IMR-90 (cell line): ENCODE measurements around the gene ABHD17C. TPM values are rescaled to one million over a fixed set of nuclear protein-coding genes. Genes with fewer than 3 reads are reported as not detected.
A peak's percentile ranks its signal among the peaks of the same experiment; 100 is the strongest.

Experiments
- ATAC-seq: fragments of 200-7000 bp; cut with Tn5 transposase; 2 replicates; pipeline ENCODE4 v1.9.1; 2020; ENCODE audit warnings: low read depth, mild to moderate bottlenecking, moderate library complexity
- BruUV-seq: library from RNA; stranded (reverse); fragments of 400-500 nt; replicated peaks from 2 replicates; lab custom pipeline; 2021; lab: Mats Ljungman, UMichigan
- CTCF ChIA-PET: fragments of 300-600 bp; formaldehyde crosslinking; extraction: SDS; loops from one replicate; lab custom pipeline; 2021; ENCODE audit warnings: antibody characterized with exemption; lab: Yijun Ruan, JAX
- POLR2A ChIA-PET: fragments of 300-600 bp; sonication (Branson Sonifier 250); formaldehyde crosslinking; loops from one replicate; lab custom pipeline; 2022; ENCODE audit warnings: antibody characterized with exemption; ENCODE audit not compliant: unreplicated experiment; lab: Charles Lee
- DNase-seq: peaks from one replicate; pipeline ENCODE4 v3.0.0; 2013
- H2AFZ ChIP-seq: replicated peaks from 2 replicates; pipeline ENCODE3; 2013; ENCODE audit warnings: low read length, mild to moderate bottlenecking; ENCODE audit not compliant: poor library complexity
- H2AK5ac ChIP-seq: 2 replicates; pipeline ENCODE4 v1.6.1; 2013; ENCODE audit warnings: low read depth, low read length, inconsistent platforms
- H2AK9ac ChIP-seq: replicated peaks from 2 replicates; pipeline ENCODE3; 2013; ENCODE audit warnings: mild to moderate bottlenecking, low read depth, low read length, moderate library complexity; ENCODE audit not compliant: poor library complexity
- H2BK120ac ChIP-seq: 2 replicates; pipeline ENCODE4 v1.6.1; 2013; ENCODE audit warnings: low read depth, low read length, inconsistent platforms
- H2BK15ac ChIP-seq: 3 replicates; pipeline ENCODE4 v1.6.1; 2013; ENCODE audit warnings: low read depth, low read length, inconsistent platforms
- H2BK20ac ChIP-seq: 2 replicates; pipeline ENCODE4 v1.6.1; 2013; ENCODE audit warnings: low read depth, mild to moderate bottlenecking, inconsistent platforms, low read length, moderate library complexity
- H2BK5ac ChIP-seq: 2 replicates; pipeline ENCODE4 v1.6.1; 2013; ENCODE audit warnings: mild to moderate bottlenecking, low read depth, low read length, inconsistent platforms; ENCODE audit not compliant: poor library complexity, severe bottlenecking
- H3K14ac ChIP-seq: replicated peaks from 2 replicates; pipeline ENCODE4 v1.6.1; 2013; ENCODE audit warnings: low read depth, low read length, inconsistent platforms
- H3K18ac ChIP-seq: 2 replicates; pipeline ENCODE4 v1.6.1; 2013; ENCODE audit warnings: low read depth, low read length, control low read depth
- H3K23ac ChIP-seq: 2 replicates; pipeline ENCODE4 v1.6.1; 2013; ENCODE audit warnings: low read depth, low read length, inconsistent platforms
- H3K27ac ChIP-seq: 2 replicates; pipeline ENCODE4 v1.5.1; 2013; ENCODE audit warnings: mild to moderate bottlenecking, control low read depth, low read length; ENCODE audit not compliant: insufficient read depth
- H3K27me3 ChIP-seq: 2 replicates; pipeline ENCODE4 v1.6.1; 2013; ENCODE audit warnings: low read length; ENCODE audit not compliant: control insufficient read depth, insufficient read depth
- H3K36me3 ChIP-seq: 2 replicates; pipeline ENCODE4 v1.6.1; 2013; ENCODE audit warnings: low read length, mixed read lengths; ENCODE audit not compliant: control insufficient read depth, insufficient read depth
- H3K4ac ChIP-seq: 2 replicates; pipeline ENCODE4 v1.6.1; 2013; ENCODE audit warnings: low read depth, low read length, inconsistent platforms
- H3K4me1 ChIP-seq: 2 replicates; pipeline ENCODE4 v1.6.1; 2013; ENCODE audit warnings: low read length, mixed read lengths; ENCODE audit not compliant: control insufficient read depth, insufficient read depth
- H3K4me2 ChIP-seq: 2 replicates; pipeline ENCODE4 v1.6.1; 2013; ENCODE audit warnings: low read depth, mild to moderate bottlenecking, control low read depth, low read length, moderate library complexity
- H3K4me3 ChIP-seq: 2 replicates; pipeline ENCODE4 v1.5.1; 2013; ENCODE audit warnings: low read depth, mild to moderate bottlenecking, control low read depth, low read length, moderate library complexity; ENCODE audit not compliant: insufficient read depth
- H3K56ac ChIP-seq: 2 replicates; pipeline ENCODE4 v1.6.1; 2013; ENCODE audit warnings: low read length, inconsistent platforms; ENCODE audit not compliant: insufficient read depth; ENCODE audit errors: extremely low read depth
- H3K79me1 ChIP-seq, 2 experiments: 2 replicates each; pipeline ENCODE4 v1.6.1; 2013; ENCODE audit warnings: low read length in 2 of 2, inconsistent platforms in 1 of 2, low read depth in 1 of 2
- H3K9ac ChIP-seq: 2 replicates; pipeline ENCODE4 v1.6.1; 2013; ENCODE audit warnings: low read depth, low read length, control low read depth
- H3K9me1 ChIP-seq: 2 replicates; pipeline ENCODE4 v1.6.1; 2013; ENCODE audit warnings: low read length, inconsistent platforms; ENCODE audit not compliant: insufficient read depth
- H3K9me3 ChIP-seq: 2 replicates; pipeline ENCODE4 v1.6.1; 2013; ENCODE audit warnings: low read length; ENCODE audit not compliant: control insufficient read depth, insufficient read depth
- H4K20me1 ChIP-seq: 2 replicates; pipeline ENCODE4 v1.6.1; 2013; ENCODE audit warnings: low read length, inconsistent platforms; ENCODE audit not compliant: insufficient read depth
- H4K5ac ChIP-seq: 2 replicates; pipeline ENCODE4 v1.6.1; 2013; ENCODE audit warnings: mild to moderate bottlenecking, low read depth, low read length, control low read depth
- H4K8ac ChIP-seq, 2 experiments: 2 replicates each; pipeline ENCODE4 v1.6.1; 2013; ENCODE audit warnings: low read depth in 2 of 2, low read length in 2 of 2, control low read depth in 1 of 2, inconsistent platforms in 1 of 2
- H4K91ac ChIP-seq: 2 replicates; pipeline ENCODE4 v1.6.1; 2013; ENCODE audit warnings: low read depth, low read length, inconsistent platforms; ENCODE audit not compliant: insufficient read depth
- CEBPB ChIP-seq: IDR thresholded peaks from 2 replicates; pipeline ENCODE4 v1.6.1; 2012; ENCODE audit warnings: low read depth, low read length, improper control_type of control experiment
- FOS ChIP-seq: fragments of 150-350 bp; IDR thresholded peaks from 2 replicates; pipeline ENCODE4 v1.6.1; 2016; ENCODE audit warnings: low read depth, low read length
- RAD21 ChIP-seq: IDR thresholded peaks from 2 replicates; pipeline ENCODE4 v1.6.1; 2012; ENCODE audit warnings: low read length, improper control_type of control experiment
- RFX5 ChIP-seq: IDR thresholded peaks from 2 replicates; pipeline ENCODE4 v1.8.0; 2012; ENCODE audit warnings: low read depth, mild to moderate bottlenecking, low read length, moderate library complexity
- WGBS, 2 experiments: methylation state at CpG; one replicate each; pipeline versions ENCODE4 v1.1.5 to v1.1.7; 2013; ENCODE audit warnings: missing lambda C conversion rate in 2 of 2; ENCODE audit not compliant: insufficient read length in 1 of 2; ENCODE audit errors: extremely low coverage in 2 of 2; 5-methylcytosine and 5-hydroxymethylcytosine counted together
- dilution Hi-C: fragments of 300-500 bp; cut with HindIII; formaldehyde crosslinking; loops from one replicate; pipeline ENCODE4 v1.14.3; 2018; ENCODE audit warnings: low sequenced_read_pairs; ENCODE audit not compliant: unreplicated experiment
- in situ Hi-C: fragments of 300-500 bp; cut with MboI; formaldehyde crosslinking; loops from 3 replicates; pipeline ENCODE4 v1.14.3; 2019; ENCODE audit warnings: low sequenced_read_pairs, inconsistent platforms, mixed read lengths
- intact Hi-C: fragments of 100-400 bp; cut with micrococcal nuclease; formaldehyde crosslinking; loops from 2 replicates; pipeline ENCODE4 v1.10.0; 2022
- polyA plus RNA-seq, 3 experiments: library from polyadenylated mRNA; depleted of rRNA; stranded (reverse); fragments of >200 nt; gene quantifications; 2 replicates each; pipeline ENCODE4 v1.2.3, GENCODE V29; 2012; ENCODE audit warnings: low replicate concordance in 1 of 3
- total RNA-seq: library from RNA; depleted of rRNA; stranded (reverse); fragments of >200 nt; gene quantifications from 2 replicates; pipeline ENCODE4 v1.2.3, GENCODE V29; 2012
- TF ChIP-seq, protein P1 (sequence below): fragments of 150-350 bp; IDR thresholded peaks from 2 replicates; pipeline ENCODE4 v1.6.1; 2016; ENCODE audit warnings: low read depth, mild to moderate bottlenecking, low read length, moderate library complexity, borderline replicate concordance

Gene ABHD17C
- total and polyA plus RNA-seq, 2 of the 4 experiments (the other 2 are of a cell fraction), result 5.4 to 10.3 TPM

DNA sequence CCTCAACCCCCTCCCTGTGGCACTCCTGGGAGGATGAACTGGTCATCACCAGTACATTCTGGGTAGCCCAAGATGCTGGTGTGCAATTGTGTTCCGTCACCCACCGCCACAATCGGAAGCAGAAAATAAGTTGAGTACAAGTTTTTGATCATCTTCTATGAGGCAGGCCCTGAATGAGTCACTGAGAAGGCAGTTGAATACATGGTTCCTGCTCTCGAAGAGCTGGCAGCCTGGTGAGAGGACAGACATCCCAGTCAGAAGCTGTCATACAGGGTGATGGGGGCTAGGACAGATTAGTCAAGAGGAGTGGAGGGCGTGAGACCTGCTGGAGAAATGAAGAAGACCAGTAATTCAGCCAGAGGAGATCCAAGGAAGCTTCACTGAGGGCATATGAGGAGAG, 90.2 kb downstream of the ABHD17C start:
- TF ChIP-seq FOS (no peak), RAD21 (no peak), RFX5 (no peak), CEBPB (no peak)
- TF ChIP-seq, protein P1, sequence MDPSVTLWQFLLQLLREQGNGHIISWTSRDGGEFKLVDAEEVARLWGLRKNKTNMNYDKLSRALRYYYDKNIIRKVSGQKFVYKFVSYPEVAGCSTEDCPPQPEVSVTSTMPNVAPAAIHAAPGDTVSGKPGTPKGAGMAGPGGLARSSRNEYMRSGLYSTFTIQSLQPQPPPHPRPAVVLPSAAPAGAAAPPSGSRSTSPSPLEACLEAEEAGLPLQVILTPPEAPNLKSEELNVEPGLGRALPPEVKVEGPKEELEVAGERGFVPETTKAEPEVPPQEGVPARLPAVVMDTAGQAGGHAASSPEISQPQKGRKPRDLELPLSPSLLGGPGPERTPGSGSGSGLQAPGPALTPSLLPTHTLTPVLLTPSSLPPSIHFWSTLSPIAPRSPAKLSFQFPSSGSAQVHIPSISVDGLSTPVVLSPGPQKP, result no peak
- no peak overlapping the region for H3K18ac ChIP-seq
- peaks cover 26% of the 10 kb centered on the region for H3K4me1 ChIP-seq
- H4K20me1 ChIP-seq, result peaks cover 90% of the 10 kb centered on the region
- H3K9me3 ChIP-seq, result no peaks in the 10 kb centered on the region
- H3K36me3 ChIP-seq, result peaks cover 60% of the 10 kb centered on the region
- no peak overlapping the region for H3K4me3 ChIP-seq
- peaks cover 11% of the 10 kb centered on the region for H3K9me1 ChIP-seq
- H2BK20ac ChIP-seq, result no peak overlapping the region
- H3K4ac ChIP-seq, result no peak overlapping the region
- H3K27ac ChIP-seq, result no peak overlapping the region
- no peak overlapping the region for H2BK15ac ChIP-seq
- no peak overlapping the region for H3K56ac ChIP-seq
- no peak overlapping the region for H3K23ac ChIP-seq
- no peak overlapping the region; the same call in 1 of the 2 replicates for H3K4me2 ChIP-seq
- no peak overlapping the region for H2AK5ac ChIP-seq
- peaks cover 6 to 60% of the 10 kb centered on the region in 2 experiments; a peak in 3 of 4 replicates for H3K79me1 ChIP-seq
- ChIA-PET CTCF (interaction anchor here (2.3 kb wide), 1 partner anchor 9 kb away, joined by 7 read pairs; no protein-coding TSS in a partner anchor), POLR2A (no interaction called here)
- no peak overlapping the region for H4K91ac ChIP-seq
- no peak overlapping the region for H2BK120ac ChIP-seq
- ATAC-seq, result no peak
- BruUV-seq, result no TSS peak
- H4K5ac ChIP-seq, result no peak overlapping the region
- no peak overlapping the region for H2AK9ac ChIP-seq
- no peaks in the 10 kb centered on the region for H3K27me3 ChIP-seq
- no peak overlapping the region for H2AFZ ChIP-seq
- H3K14ac ChIP-seq, result no peak overlapping the region
- DNase-seq, result peak; percentile 60
- no peak overlapping the region for H3K9ac ChIP-seq
- no peak overlapping the region for H4K8ac ChIP-seq
- in situ Hi-C loops (no loop called here), intact Hi-C loops (no loop called here), dilution Hi-C loops (no loop called here)
- 75% methylated on average over 4 of the region's 5 CpGs; no CpG with 5 or more reads in 1 of the 2 experiments for WGBS, 2 experiments
- H2BK5ac ChIP-seq, result no peak overlapping the region
